Measurements from ENCODE around the gene LRP1B.

LRP1B gene

GRCh38 chr2:142131010-142131669, at the start of gene LRP1B:
LRP1B (minus strand) TSS chr2:142131016; CDS start chr2:142130729, 287 bp downstream.
- H3K4me1 ChIP-seq (ENCODE audit: control insufficient read depth in 1 of 2, insufficient read depth in 2 of 2, low read length in 2 of 2) = peaks cover 0 to 10% of the 10 kb centered on the region in 2 donors
- H3K27ac ChIP-seq (ENCODE audit: low read length) = no peak within 1 kb of the TSS
- H3K27me3 ChIP-seq (ENCODE audit: low read depth, low read length) = peaks cover 7% of the 10 kb centered on the region

GRCh38 chr2:142179686-142180085, 48.9 kb upstream of the LRP1B start:
- H3K4me1 ChIP-seq (ENCODE audit: control insufficient read depth in 1 of 2, insufficient read depth in 2 of 2, low read length in 2 of 2) = no peaks in the 10 kb centered on the region
- H3K27me3 ChIP-seq (ENCODE audit: low read depth, low read length) = no peaks in the 10 kb centered on the region
- no peaks in the 10 kb centered on the region for H3K9me3 ChIP-seq (ENCODE audit: control insufficient read depth in 1 of 2, low read length in 2 of 2)
- no peaks in the 10 kb centered on the region for H3K36me3 ChIP-seq (ENCODE audit: control insufficient read depth in 1 of 2, insufficient read depth in 2 of 2, low read length in 2 of 2)
- no peak overlapping the region for H3K4me3 ChIP-seq (ENCODE audit: low read depth in 1 of 2, low read length in 2 of 2)
- no peak overlapping the region for H3K27ac ChIP-seq (ENCODE audit: low read length)

More at GRCh38 chr2:142131010-142131669, at the start of gene LRP1B:
- Histone ChIP-seq H3K9me3 (ENCODE audit: control insufficient read depth in 1 of 2, low read length in 2 of 2) (no peaks in the 10 kb centered on the region), H3K4me3 (ENCODE audit: low read depth in 1 of 2, low read length in 2 of 2) (peak within 1 kb of the TSS; percentile 60 to 89), H3K36me3 (ENCODE audit: control insufficient read depth in 1 of 2, insufficient read depth in 2 of 2, low read length in 2 of 2) (no peaks in the 10 kb centered on the region)

- no peaks in the 10 kb centered on the region for H3K4me1 ChIP-seq (ENCODE audit: control insufficient read depth in 1 of 2, insufficient read depth in 2 of 2, low read length in 2 of 2)
Observed at GRCh38 chr2:142178604-142179003, 47.8 kb upstream of the LRP1B start.

GRCh38 chr2:142176941-142177340, 46.1 kb upstream of the LRP1B start:
- Histone ChIP-seq H3K4me3 (ENCODE audit: low read depth in 1 of 2, low read length in 2 of 2) (no peak overlapping the region), H3K36me3 (ENCODE audit: control insufficient read depth in 1 of 2, insufficient read depth in 2 of 2, low read length in 2 of 2) (no peaks in the 10 kb centered on the region), H3K9me3 (ENCODE audit: control insufficient read depth in 1 of 2, low read length in 2 of 2) (no peaks in the 10 kb centered on the region), H3K4me1 (ENCODE audit: control insufficient read depth in 1 of 2, insufficient read depth in 2 of 2, low read length in 2 of 2) (no peaks in the 10 kb centered on the region), H3K27me3 (ENCODE audit: low read depth, low read length) (no peaks in the 10 kb centered on the region), H3K27ac (ENCODE audit: low read length) (no peak overlapping the region)

More at GRCh38 chr2:142178604-142179003, 47.8 kb upstream of the LRP1B start:
- H3K4me3 ChIP-seq (ENCODE audit: low read depth in 1 of 2, low read length in 2 of 2) = no peak overlapping the region
- H3K27ac ChIP-seq (ENCODE audit: low read length) = no peak overlapping the region
- H3K27me3 ChIP-seq (ENCODE audit: low read depth, low read length) = no peaks in the 10 kb centered on the region
- H3K36me3 ChIP-seq (ENCODE audit: control insufficient read depth in 1 of 2, insufficient read depth in 2 of 2, low read length in 2 of 2) = no peaks in the 10 kb centered on the region
- no peaks in the 10 kb centered on the region for H3K9me3 ChIP-seq (ENCODE audit: control insufficient read depth in 1 of 2, low read length in 2 of 2)

- no peak overlapping the region for H3K27ac ChIP-seq (ENCODE audit: low read length)
- no peaks in the 10 kb centered on the region for H3K4me1 ChIP-seq (ENCODE audit: control insufficient read depth in 1 of 2, insufficient read depth in 2 of 2, low read length in 2 of 2)
- no peaks in the 10 kb centered on the region for H3K36me3 ChIP-seq (ENCODE audit: control insufficient read depth in 1 of 2, insufficient read depth in 2 of 2, low read length in 2 of 2)
- H3K4me3 ChIP-seq (ENCODE audit: low read depth in 1 of 2, low read length in 2 of 2) = no peak overlapping the region
- no peaks in the 10 kb centered on the region for H3K27me3 ChIP-seq (ENCODE audit: low read depth, low read length)
- no peaks in the 10 kb centered on the region for H3K9me3 ChIP-seq (ENCODE audit: control insufficient read depth in 1 of 2, low read length in 2 of 2)
Observed at GRCh38 chr2:142175813-142176338, 45.1 kb upstream of the LRP1B start.

- no peaks in the 10 kb centered on the region for H3K36me3 ChIP-seq (ENCODE audit: control insufficient read depth in 1 of 2, insufficient read depth in 2 of 2, low read length in 2 of 2)
- H3K9me3 ChIP-seq (ENCODE audit: control insufficient read depth in 1 of 2, low read length in 2 of 2) = no peaks in the 10 kb centered on the region
- no peaks in the 10 kb centered on the region for H3K27me3 ChIP-seq (ENCODE audit: low read depth, low read length)
- no peak overlapping the region for H3K4me3 ChIP-seq (ENCODE audit: low read depth in 1 of 2, low read length in 2 of 2)
- H3K4me1 ChIP-seq (ENCODE audit: control insufficient read depth in 1 of 2, insufficient read depth in 2 of 2, low read length in 2 of 2) = no peaks in the 10 kb centered on the region
- H3K27ac ChIP-seq (ENCODE audit: low read length) = no peak overlapping the region
Observed at GRCh38 chr2:142174176-142174575, 43.4 kb upstream of the LRP1B start.

GRCh38 chr2:142170847-142171246, 40.0 kb upstream of the LRP1B start:
- no peaks in the 10 kb centered on the region for H3K9me3 ChIP-seq (ENCODE audit: control insufficient read depth in 1 of 2, low read length in 2 of 2)
- no peak overlapping the region for H3K4me3 ChIP-seq (ENCODE audit: low read depth in 1 of 2, low read length in 2 of 2)
- H3K36me3 ChIP-seq (ENCODE audit: control insufficient read depth in 1 of 2, insufficient read depth in 2 of 2, low read length in 2 of 2) = no peaks in the 10 kb centered on the region
- no peak overlapping the region for H3K27ac ChIP-seq (ENCODE audit: low read length)
- H3K4me1 ChIP-seq (ENCODE audit: control insufficient read depth in 1 of 2, insufficient read depth in 2 of 2, low read length in 2 of 2) = no peaks in the 10 kb centered on the region
- H3K27me3 ChIP-seq (ENCODE audit: low read depth, low read length) = no peaks in the 10 kb centered on the region

- H3K4me3 ChIP-seq (ENCODE audit: low read depth in 1 of 2, low read length in 2 of 2) = no peak overlapping the region
- no peak overlapping the region for H3K27ac ChIP-seq (ENCODE audit: low read length)
- H3K27me3 ChIP-seq (ENCODE audit: low read depth, low read length) = no peaks in the 10 kb centered on the region
- H3K36me3 ChIP-seq (ENCODE audit: control insufficient read depth in 1 of 2, insufficient read depth in 2 of 2, low read length in 2 of 2) = no peaks in the 10 kb centered on the region
- H3K4me1 ChIP-seq (ENCODE audit: control insufficient read depth in 1 of 2, insufficient read depth in 2 of 2, low read length in 2 of 2) = no peaks in the 10 kb centered on the region
- H3K9me3 ChIP-seq (ENCODE audit: control insufficient read depth in 1 of 2, low read length in 2 of 2) = no peaks in the 10 kb centered on the region
Observed at GRCh38 chr2:142165790-142166189, 35.0 kb upstream of the LRP1B start.

GRCh38 chr2:142153601-142154000, 22.8 kb upstream of the LRP1B start:
- H3K9me3 ChIP-seq (ENCODE audit: control insufficient read depth in 1 of 2, low read length in 2 of 2) = no peaks in the 10 kb centered on the region
- no peak overlapping the region for H3K4me3 ChIP-seq (ENCODE audit: low read depth in 1 of 2, low read length in 2 of 2)
- no peak overlapping the region for H3K27ac ChIP-seq (ENCODE audit: low read length)
- H3K27me3 ChIP-seq (ENCODE audit: low read depth, low read length) = no peaks in the 10 kb centered on the region
- no peaks in the 10 kb centered on the region for H3K4me1 ChIP-seq (ENCODE audit: control insufficient read depth in 1 of 2, insufficient read depth in 2 of 2, low read length in 2 of 2)
- H3K36me3 ChIP-seq (ENCODE audit: control insufficient read depth in 1 of 2, insufficient read depth in 2 of 2, low read length in 2 of 2) = no peaks in the 10 kb centered on the region

GRCh38 chr2:142150453-142150852, 19.6 kb upstream of the LRP1B start:
- H3K4me1 ChIP-seq (ENCODE audit: control insufficient read depth in 1 of 2, insufficient read depth in 2 of 2, low read length in 2 of 2) = no peaks in the 10 kb centered on the region
- no peaks in the 10 kb centered on the region for H3K36me3 ChIP-seq (ENCODE audit: control insufficient read depth in 1 of 2, insufficient read depth in 2 of 2, low read length in 2 of 2)
- H3K9me3 ChIP-seq (ENCODE audit: control insufficient read depth in 1 of 2, low read length in 2 of 2) = no peaks in the 10 kb centered on the region
- H3K27ac ChIP-seq (ENCODE audit: low read length) = no peak overlapping the region
- H3K4me3 ChIP-seq (ENCODE audit: low read depth in 1 of 2, low read length in 2 of 2) = no peak overlapping the region
- no peaks in the 10 kb centered on the region for H3K27me3 ChIP-seq (ENCODE audit: low read depth, low read length)

GRCh38 chr2:142144547-142144946, 13.7 kb upstream of the LRP1B start:
- Histone ChIP-seq H3K36me3 (ENCODE audit: control insufficient read depth in 1 of 2, insufficient read depth in 2 of 2, low read length in 2 of 2) (no peaks in the 10 kb centered on the region), H3K27ac (ENCODE audit: low read length) (no peak overlapping the region), H3K4me3 (ENCODE audit: low read depth in 1 of 2, low read length in 2 of 2) (no peak overlapping the region), H3K27me3 (ENCODE audit: low read depth, low read length) (no peaks in the 10 kb centered on the region), H3K4me1 (ENCODE audit: control insufficient read depth in 1 of 2, insufficient read depth in 2 of 2, low read length in 2 of 2) (no peaks in the 10 kb centered on the region), H3K9me3 (ENCODE audit: control insufficient read depth in 1 of 2, low read length in 2 of 2) (no peaks in the 10 kb centered on the region)

GRCh38 chr2:142142595-142142994, 11.8 kb upstream of the LRP1B start:
- Histone ChIP-seq H3K27ac (ENCODE audit: low read length) (no peak overlapping the region), H3K4me3 (ENCODE audit: low read depth in 1 of 2, low read length in 2 of 2) (no peak overlapping the region), H3K36me3 (ENCODE audit: control insufficient read depth in 1 of 2, insufficient read depth in 2 of 2, low read length in 2 of 2) (no peaks in the 10 kb centered on the region), H3K4me1 (ENCODE audit: control insufficient read depth in 1 of 2, insufficient read depth in 2 of 2, low read length in 2 of 2) (no peaks in the 10 kb centered on the region), H3K27me3 (ENCODE audit: low read depth, low read length) (no peaks in the 10 kb centered on the region), H3K9me3 (ENCODE audit: control insufficient read depth in 1 of 2, low read length in 2 of 2) (no peaks in the 10 kb centered on the region)

Measured in muscle layer of duodenum (tissue), 2 donors.